SK-N-SH treated with all-trans-retinoic acid at 6 μM for 48 hours (cell line): Measurements from ENCODE around the gene CSE1L.

Experiments
- ARNTL ChIP-seq: fragments of 450-650 bp; formaldehyde crosslinking; IDR thresholded peaks from 2 replicates; pipeline ENCODE4 v1.5.0; 2020; ENCODE audit warnings: low read depth, mild to moderate bottlenecking, moderate library complexity, borderline replicate concordance
- BACH2 ChIP-seq: fragments of 250-450 bp; sonication (Bioruptor Pico); IDR thresholded peaks from 2 replicates; pipeline ENCODE4 v1.9.0; 2021; ENCODE audit warnings: mild to moderate bottlenecking, borderline replicate concordance
- ESRRG ChIP-seq: fragments of 250-450 bp; sonication (Bioruptor Pico); IDR thresholded peaks from 2 replicates; pipeline ENCODE4 v1.6.1; 2021; ENCODE audit warnings: mild to moderate bottlenecking
- RARB ChIP-seq: fragments of 250-450 bp; sonication (Bioruptor Pico); IDR thresholded peaks from 2 replicates; pipeline ENCODE4 v1.8.0; 2021; ENCODE audit warnings: mild to moderate bottlenecking, moderate library complexity
- TCF4 ChIP-seq: fragments of 250-450 bp; sonication (Bioruptor Pico); IDR thresholded peaks from 2 replicates; pipeline ENCODE4 v1.8.0; 2021; ENCODE audit warnings: mild to moderate bottlenecking, moderate library complexity, borderline replicate concordance
- ZC3H10 ChIP-seq: fragments of 250-450 bp; sonication (Bioruptor Pico); IDR thresholded peaks from 2 replicates; pipeline ENCODE4 v1.5.1; 2021; ENCODE audit warnings: mild to moderate bottlenecking, moderate library complexity
- ZNF70 ChIP-seq: fragments of 450-650 bp; formaldehyde crosslinking; IDR thresholded peaks from 2 replicates; pipeline ENCODE4 v1.5.0; 2020; ENCODE audit warnings: mild to moderate bottlenecking, moderate library complexity

DNA sequence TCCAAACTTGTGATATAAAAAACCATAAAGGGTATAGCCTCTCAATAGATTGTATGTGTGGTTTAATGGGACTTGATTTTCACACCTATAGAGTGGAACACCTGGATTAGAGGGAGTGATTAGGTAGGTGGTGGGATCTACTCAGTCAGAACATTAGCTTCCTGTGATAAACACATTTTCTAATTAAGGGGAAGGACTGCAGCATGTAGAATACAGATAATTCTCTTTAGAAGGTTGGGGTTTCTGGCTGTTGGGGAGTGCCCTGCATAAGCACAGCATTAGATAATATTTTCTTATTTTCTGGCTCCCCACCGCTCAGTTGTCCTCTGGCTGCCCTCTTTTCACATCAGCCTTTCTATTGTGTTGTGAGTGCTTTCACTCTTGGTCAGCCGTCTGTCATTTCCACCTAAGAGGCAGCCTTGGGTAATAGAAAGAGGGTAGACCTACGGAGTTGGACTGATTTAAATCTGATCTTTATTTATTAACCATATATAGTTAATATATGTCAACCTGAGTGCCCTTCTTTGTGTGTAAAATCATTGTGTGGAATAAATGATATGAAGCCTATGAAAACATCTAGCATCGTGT is 8.0 kb downstream of the CSE1L start:
- TF ChIP-seq RARB, result no peak
- TF ChIP-seq TCF4 (CRISPR knock-in tag), result no peak
- TF ChIP-seq ZNF70, result no peak
- TF ChIP-seq ARNTL (CRISPR knock-in tag), result no peak
- TF ChIP-seq ESRRG (CRISPR knock-in tag), result no peak
- TF ChIP-seq BACH2 (CRISPR knock-in tag), result no peak
- no peak for TF ChIP-seq ZC3H10 (CRISPR knock-in tag)
